Measurements from ENCODE around the gene TMIGD3. TPM values are rescaled to one million over a fixed set of nuclear protein-coding genes. Genes with fewer than 3 reads are reported as not detected.

TMIGD3 gene
- total RNA-seq, 1 donor from 2014 or later: 0.85 TPM

DNA sequence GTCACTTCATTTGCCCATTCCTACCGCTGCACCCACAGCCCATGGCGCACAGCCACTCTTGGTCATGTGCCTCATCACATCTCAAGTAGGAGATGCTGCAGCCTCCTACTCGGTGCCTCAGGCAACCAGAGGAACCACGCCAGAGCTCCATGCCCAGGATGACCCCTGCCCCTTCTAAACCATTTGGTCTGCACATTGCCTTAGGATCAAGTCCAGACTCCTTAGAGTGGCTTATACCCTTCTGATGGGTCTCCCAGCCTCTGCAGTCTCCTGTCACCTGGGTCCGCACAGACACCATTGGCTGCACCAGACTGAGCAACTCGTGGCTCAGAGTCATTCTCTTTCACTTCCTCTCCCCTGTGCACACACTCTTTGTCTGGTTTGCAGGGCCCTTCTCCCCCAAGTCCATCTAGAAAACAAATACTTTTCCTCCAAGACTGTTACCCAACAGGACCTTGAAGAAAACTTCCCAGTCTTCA, 2.2 kb upstream of the TMIGD3 start:
- Histone ChIP-seq H3K9me3 (replicated peaks) (no peaks in the 10 kb centered on the region), H3K4me1 (peaks cover 42% of the 10 kb centered on the region), H3K27me3 (ENCODE audit: low read depth) (no peaks in the 10 kb centered on the region), H3K4me3 (no peak overlapping the region), H3K27ac (replicated peaks) (peak overlapping the region; percentile 92), H3K36me3 (no peaks in the 10 kb centered on the region)
- no peak for TF ChIP-seq CTCF (IDR thresholded peaks at IDR 0.05; ENCODE audit: borderline replicate concordance)
- DNase-seq: no peak
- intact Hi-C loops (cut with micrococcal nuclease): no loop called here

- H3K27me3 ChIP-seq (ENCODE audit: low read depth): no peaks in the 10 kb centered on the region
- H3K36me3 ChIP-seq: no peaks in the 10 kb centered on the region
- intact Hi-C loops (cut with micrococcal nuclease): no loop called here
- no peak for TF ChIP-seq CTCF (IDR thresholded peaks at IDR 0.05; ENCODE audit: borderline replicate concordance)
- DNase-seq: no peak
- peaks cover 27% of the 10 kb centered on the region for H3K4me1 ChIP-seq
- no peaks in the 10 kb centered on the region for H3K9me3 ChIP-seq (replicated peaks)
- H3K27ac ChIP-seq (replicated peaks): peak overlapping the region; percentile 38
- H3K4me3 ChIP-seq: no peak overlapping the region
Measured at GRCh38 chr1:111504097-111504496, 664 bp upstream of the TMIGD3 start.

GRCh38 chr1:111501645-111502044, 1.8 kb downstream of the TMIGD3 start:
- intact Hi-C loops (cut with micrococcal nuclease): no loop called here
- TF ChIP-seq CTCF (IDR thresholded peaks at IDR 0.05; ENCODE audit: borderline replicate concordance): no peak
- H3K4me3 ChIP-seq: peak overlapping the region; percentile 3

DNA sequence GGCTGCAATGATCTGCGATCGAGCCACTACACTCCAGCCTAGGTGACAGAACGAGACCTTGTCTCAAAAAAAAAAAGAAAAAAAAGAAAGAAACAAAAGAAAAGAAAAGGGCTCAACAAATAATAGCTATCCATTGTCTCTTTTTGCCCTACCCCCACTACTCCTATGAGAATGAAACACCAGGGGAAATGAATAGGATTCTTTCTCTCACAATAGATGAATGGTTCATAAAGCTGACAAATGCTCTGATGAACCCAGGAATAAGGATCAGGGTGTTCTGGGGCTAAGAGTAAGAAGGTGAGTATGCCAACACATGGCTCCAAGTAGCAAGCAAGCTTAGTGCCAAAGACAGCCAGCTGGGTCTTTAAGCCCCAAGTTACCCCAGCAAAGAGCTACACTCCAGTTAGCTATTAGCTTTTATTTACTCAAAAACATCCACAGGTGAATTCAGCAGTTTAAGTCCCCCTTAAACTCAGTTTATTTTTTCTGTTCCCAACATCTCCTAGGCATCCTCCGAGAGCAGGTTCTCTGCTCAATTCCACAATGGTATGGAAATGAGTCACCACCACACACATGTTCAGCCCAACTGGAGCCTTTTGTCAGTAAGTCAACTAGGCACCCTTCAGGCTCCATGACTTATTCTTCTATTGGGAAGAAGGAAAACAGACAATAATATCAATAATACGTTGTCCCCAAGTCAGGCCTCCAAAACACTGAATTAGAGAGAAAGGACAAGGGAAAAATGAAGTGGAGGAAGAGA, 4.2 kb downstream of the TMIGD3 start:
- no peak for DNase-seq
- no peak overlapping the region for H3K27ac ChIP-seq (replicated peaks)
- intact Hi-C loops (cut with micrococcal nuclease): no loop called here
- no peaks in the 10 kb centered on the region for H3K27me3 ChIP-seq (ENCODE audit: low read depth)
- no peaks in the 10 kb centered on the region for H3K36me3 ChIP-seq
- H3K9me3 ChIP-seq (replicated peaks): peaks cover 7% of the 10 kb centered on the region
- TF ChIP-seq CTCF (IDR thresholded peaks at IDR 0.05; ENCODE audit: borderline replicate concordance): no peak
- H3K4me3 ChIP-seq: no peak overlapping the region
- H3K4me1 ChIP-seq: peaks cover 5% of the 10 kb centered on the region

More at GRCh38 chr1:111501645-111502044, 1.8 kb downstream of the TMIGD3 start:
- no peaks in the 10 kb centered on the region for H3K36me3 ChIP-seq
- peaks cover 5% of the 10 kb centered on the region for H3K4me1 ChIP-seq
- no peaks in the 10 kb centered on the region for H3K27me3 ChIP-seq (ENCODE audit: low read depth)
- no peak for DNase-seq
- no peak overlapping the region for H3K27ac ChIP-seq (replicated peaks)
- peaks cover 2% of the 10 kb centered on the region for H3K9me3 ChIP-seq (replicated peaks)

- peaks cover 7% of the 10 kb centered on the region for H3K9me3 ChIP-seq (replicated peaks)
- H3K36me3 ChIP-seq: no peaks in the 10 kb centered on the region
- H3K4me3 ChIP-seq: no peak overlapping the region
- no peak for TF ChIP-seq CTCF (IDR thresholded peaks at IDR 0.05; ENCODE audit: borderline replicate concordance)
- intact Hi-C loops (cut with micrococcal nuclease): no loop called here
- H3K27me3 ChIP-seq (ENCODE audit: low read depth): no peaks in the 10 kb centered on the region
- no peak overlapping the region for H3K27ac ChIP-seq (replicated peaks)
- no peaks in the 10 kb centered on the region for H3K4me1 ChIP-seq
- DNase-seq: no peak
Measured at GRCh38 chr1:111497592-111497991, 5.8 kb downstream of the TMIGD3 start.

Data from left ventricle myocardium inferior (tissue), 1 donor.